ENCODE measurements around the gene TLE2.

GRCh38 chr19:3035542-3036118 is 6.5 kb upstream of the TLE2 start:
- TF ChIP-seq EZH2 (IDR thresholded peaks at IDR 0.05): no peak
- no peak for TF ChIP-seq CTCF (IDR thresholded peaks at IDR 0.05)
- no peak for TF ChIP-seq EZH2phosphoT487 (IDR thresholded peaks at IDR 0.05)

Measured in neural progenitor cell (in vitro differentiated cells).